IgD-negative memory B cell (primary cell): Measurements from ENCODE around the gene CERS1. TPM values are rescaled to one million over a fixed set of nuclear protein-coding genes. Genes with fewer than 3 reads are reported as not detected.
"Not testable (repeated sequence)": the region's sequence is repeated elsewhere in the genome, so short reads cannot be mapped to it uniquely, and the experiment has no call there.

ENCODE experiments used
- H3K27ac Mint-ChIP-seq, 3 donors: one replicate each; pipeline ENCODE4 v1.8.0; 2020 to 2022; ENCODE audit warnings: mild to moderate bottlenecking in 3 of 3, mixed read lengths in 3 of 3, moderate library complexity in 1 of 3
- H3K27me3 Mint-ChIP-seq: one replicate; pipeline ENCODE4 v1.8.0; 2021; ENCODE audit warnings: mixed read lengths
- H3K36me3 Mint-ChIP-seq: one replicate; pipeline ENCODE4 v1.8.0; 2020; ENCODE audit warnings: mild to moderate bottlenecking, mixed read lengths
- H3K4me1 Mint-ChIP-seq, 3 donors: one replicate each; pipeline ENCODE4 v1.8.0; 2020 to 2022; ENCODE audit warnings: mixed read lengths in 3 of 3, mild to moderate bottlenecking in 1 of 3
- H3K4me3 Mint-ChIP-seq, 4 donors: one replicate each; pipeline ENCODE4 v1.8.0; 2020 to 2022; ENCODE audit warnings: mild to moderate bottlenecking in 4 of 4, mixed read lengths in 4 of 4, moderate library complexity in 3 of 4
- H3K9me3 Mint-ChIP-seq, 3 donors: one replicate each; pipeline ENCODE4 v1.8.0; 2020 to 2021; ENCODE audit warnings: mixed read lengths in 3 of 3, mild to moderate bottlenecking in 1 of 3
- polyA plus RNA-seq: library from polyadenylated mRNA; unstranded; fragments of 300-500 nt; fragmentation: Illumina TruSeq; gene quantifications from one replicate; pipeline ENCODE4 v1.2.3, GENCODE V29; 2021

CERS1 gene
- polyA plus RNA-seq, 1 donor from 2014 or later: not detected

- H3K9me3 Mint-ChIP-seq: no peaks in the 10 kb centered on the region
- no peaks in the 10 kb centered on the region for H3K27me3 Mint-ChIP-seq
- H3K27ac Mint-ChIP-seq: peak overlapping the region in 1 of 3 donors; percentile 81
- peaks cover 3% of the 10 kb centered on the region for H3K36me3 Mint-ChIP-seq
- H3K4me3 Mint-ChIP-seq: no peak overlapping the region
- H3K4me1 Mint-ChIP-seq: peaks cover 0 to 6% (median 3%) of the 10 kb centered on the region in 3 donors
Observed at GRCh38 chr19:18908917-18909619, 13.1 kb upstream of the CERS1 start.

- no peaks in the 10 kb centered on the region for H3K27me3 Mint-ChIP-seq
- peaks cover 2% of the 10 kb centered on the region for H3K36me3 Mint-ChIP-seq
- H3K9me3 Mint-ChIP-seq: no peaks in the 10 kb centered on the region
- peaks cover 0 to 2% (median 0%) of the 10 kb centered on the region in 3 donors for H3K4me1 Mint-ChIP-seq
- H3K27ac Mint-ChIP-seq: no peak overlapping the region
- H3K4me3 Mint-ChIP-seq: no peak overlapping the region
Observed at GRCh38 chr19:18906605-18907519, 10.9 kb upstream of the CERS1 start.

- H3K4me3 Mint-ChIP-seq: no peak overlapping the region
- no peaks in the 10 kb centered on the region for H3K27me3 Mint-ChIP-seq
- H3K4me1 Mint-ChIP-seq: peaks cover 0 to 4% (median 0%) of the 10 kb centered on the region in 3 donors
- no peaks in the 10 kb centered on the region for H3K9me3 Mint-ChIP-seq
- peak overlapping the region in 1 of 3 donors; percentile 14 for H3K27ac Mint-ChIP-seq
- peaks cover 5% of the 10 kb centered on the region for H3K36me3 Mint-ChIP-seq
Observed at GRCh38 chr19:18905513-18906236, 9.7 kb upstream of the CERS1 start.

GRCh38 chr19:18905058-18905456 lies 9.1 kb upstream of the CERS1 start:
- Mint-ChIP-seq H3K27me3 (no peaks in the 10 kb centered on the region), H3K9me3 (no peaks in the 10 kb centered on the region), H3K27ac (peak overlapping the region in 1 of 3 donors; percentile 14), H3K4me1 (peaks cover 0 to 4% (median 0%) of the 10 kb centered on the region in 3 donors), H3K36me3 (peaks cover 6% of the 10 kb centered on the region), H3K4me3 (no peak overlapping the region)

GRCh38 chr19:18904334-18905057 lies 8.5 kb upstream of the CERS1 start:
- no peak overlapping the region for H3K27ac Mint-ChIP-seq
- peaks cover 7% of the 10 kb centered on the region for H3K36me3 Mint-ChIP-seq
- H3K4me1 Mint-ChIP-seq: peaks cover 0 to 4% (median 0%) of the 10 kb centered on the region in 3 donors
- no peaks in the 10 kb centered on the region for H3K27me3 Mint-ChIP-seq
- H3K9me3 Mint-ChIP-seq: no peaks in the 10 kb centered on the region
- H3K4me3 Mint-ChIP-seq: no peak overlapping the region

GRCh38 chr19:18903156-18904037 lies 7.4 kb upstream of the CERS1 start:
- Mint-ChIP-seq H3K9me3 (no peaks in the 10 kb centered on the region), H3K27me3 (no peaks in the 10 kb centered on the region), H3K4me3 (no peak overlapping the region), H3K4me1 (peaks cover 0 to 4% (median 0%) of the 10 kb centered on the region in 3 donors), H3K36me3 (peaks cover 7% of the 10 kb centered on the region), H3K27ac (no peak overlapping the region)

- not testable (repeated sequence) for H3K36me3 Mint-ChIP-seq, H3K9me3 Mint-ChIP-seq, H3K4me3 Mint-ChIP-seq, H3K27me3 Mint-ChIP-seq, H3K4me1 Mint-ChIP-seq, H3K27ac Mint-ChIP-seq
Observed at GRCh38 chr19:18902519-18902918, 6.6 kb upstream of the CERS1 start.

GRCh38 chr19:18901491-18901890 lies 5.5 kb upstream of the CERS1 start:
- H3K27me3 Mint-ChIP-seq: peaks cover 12% of the 10 kb centered on the region
- no peak overlapping the region for H3K4me3 Mint-ChIP-seq
- H3K36me3 Mint-ChIP-seq: peaks cover 7% of the 10 kb centered on the region
- H3K27ac Mint-ChIP-seq: no peak overlapping the region
- H3K9me3 Mint-ChIP-seq: no peaks in the 10 kb centered on the region
- H3K4me1 Mint-ChIP-seq: peaks cover 0 to 6% (median under 1%) of the 10 kb centered on the region in 3 donors

- Mint-ChIP-seq H3K27me3 (peaks cover 13% of the 10 kb centered on the region), H3K27ac (peak overlapping the region in 1 of 3 donors; percentile 39), H3K9me3 (no peaks in the 10 kb centered on the region), H3K4me3 (no peak overlapping the region), H3K36me3 (peaks cover 8% of the 10 kb centered on the region), H3K4me1 (peaks cover 0 to 7% (median 2%) of the 10 kb centered on the region in 3 donors)
Observed at GRCh38 chr19:18900700-18901481, 4.9 kb upstream of the CERS1 start.

- Mint-ChIP-seq H3K27ac (peak overlapping the region in 1 of 3 donors; percentile 39), H3K36me3 (peaks cover 7% of the 10 kb centered on the region), H3K4me3 (no peak overlapping the region), H3K27me3 (peaks cover 13% of the 10 kb centered on the region), H3K9me3 (no peaks in the 10 kb centered on the region), H3K4me1 (peaks cover 0 to 9% (median 2%) of the 10 kb centered on the region in 3 donors)
Observed at GRCh38 chr19:18899624-18900560, 3.9 kb upstream of the CERS1 start.

GRCh38 chr19:18898607-18899408 lies 2.9 kb upstream of the CERS1 start:
- H3K9me3 Mint-ChIP-seq: no peaks in the 10 kb centered on the region
- peaks cover 17% of the 10 kb centered on the region for H3K27me3 Mint-ChIP-seq
- peaks cover 7% of the 10 kb centered on the region for H3K36me3 Mint-ChIP-seq
- no peak overlapping the region for H3K27ac Mint-ChIP-seq
- peaks cover 0 to 8% (median 2%) of the 10 kb centered on the region in 3 donors for H3K4me1 Mint-ChIP-seq
- no peak overlapping the region for H3K4me3 Mint-ChIP-seq
